ENCODE data around the gene TAP2. TPM values are rescaled to one million over a fixed set of nuclear protein-coding genes. Genes with fewer than 3 reads are reported as not detected.

TAP2 gene
- total RNA-seq (10 to 100 TPM in 4 of 6 donors, 1 to 10 TPM in 2; 5.0 to 23.1 (median 12.2) TPM), polyA plus RNA-seq (10 to 100 TPM in 1 of 2 donors, 1 to 10 TPM in 1; 8.8 to 16.9 TPM)

- ATAC-seq: peak; percentile 95 to 98 (median 97)
- intact Hi-C loops (cut with DNase I): no loop called here
- Histone ChIP-seq H3K27me3 (no peaks in the 10 kb centered on the region), H3K9me3 (no peaks in the 10 kb centered on the region), H3K4me3 (peak within 1 kb of the TSS; percentile 71 to 84 (median 78)), H3K4me1 (peaks cover 0 to 3% (median 0%) of the 10 kb centered on the region in 3 donors), H3K36me3 (no peaks in the 10 kb centered on the region), H3K27ac (peak within 1 kb of the TSS; percentile 80 to 89 (median 86))
- WGBS, 2 donors: 0% methylated on average over 52 to 57 of the region's 57 CpGs
- no peak for FAIRE-seq
- TF ChIP-seq CTCF (IDR thresholded peaks at IDR 0.05): peak; percentile 90 to 98 (median 92)
- peak; percentile 93 to 100 (median 96) for DNase-seq
Observed at GRCh38 chr6:32838114-32838958, at the start of gene TAP2. Gene TAP2 (minus strand): TSS chr6:32838739. CDS start chr6:32838233, 506 bp downstream.

- Histone ChIP-seq H3K4me3 (no peak overlapping the region), H3K36me3 (no peaks in the 10 kb centered on the region), H3K9me3 (no peaks in the 10 kb centered on the region), H3K4me1 (peaks cover 0 to 5% (median 0%) of the 10 kb centered on the region in 3 donors), H3K27me3 (no peaks in the 10 kb centered on the region), H3K27ac (no peak overlapping the region)
- 84 to 91% methylated on average over 5 of the region's 5 CpGs for WGBS, 2 donors
- TF ChIP-seq CTCF (IDR thresholded peaks at IDR 0.05): no peak
- no peak for FAIRE-seq
- intact Hi-C loops (cut with DNase I): loop anchor here in 2 of 3 donors (5.0 kb wide), 2 partner anchors 60 to 90 kb away; no protein-coding TSS in a partner anchor
- no peak for ATAC-seq
- no peak for DNase-seq
Observed at GRCh38 chr6:32887616-32888015, 49.1 kb upstream of the TAP2 start.

- H3K4me3 ChIP-seq: no peak overlapping the region
- no peak for TF ChIP-seq CTCF (IDR thresholded peaks at IDR 0.05)
- DNase-seq (peak in 4 of 6 donors; percentile 23 to 49 (median 32)), FAIRE-seq (no peak), ATAC-seq (peak in 3 of 4 donors; percentile 30 to 61 (median 49))
- 34 to 44% methylated on average over 3 of the region's 3 CpGs for WGBS, 2 donors
- H3K4me1 ChIP-seq: peaks cover 0 to 5% (median 0%) of the 10 kb centered on the region in 3 donors
- intact Hi-C loops (cut with DNase I): loop anchor here in 2 of 3 donors (5.0 kb wide), 2 partner anchors 60 to 90 kb away; no protein-coding TSS in a partner anchor
- H3K27ac ChIP-seq: no peak overlapping the region
- H3K27me3 ChIP-seq: no peaks in the 10 kb centered on the region
- H3K36me3 ChIP-seq: no peaks in the 10 kb centered on the region
- no peaks in the 10 kb centered on the region for H3K9me3 ChIP-seq
Observed at GRCh38 chr6:32886681-32887383, 48.3 kb upstream of the TAP2 start.

GRCh38 chr6:32885698-32886286 lies 47.3 kb upstream of the TAP2 start:
- no peaks in the 10 kb centered on the region for H3K9me3 ChIP-seq
- no peak overlapping the region for H3K27ac ChIP-seq
- no peaks in the 10 kb centered on the region for H3K36me3 ChIP-seq
- 27 to 28% methylated on average over 4 of the region's 4 CpGs for WGBS, 2 donors
- peak; percentile 12 to 51 (median 33) for TF ChIP-seq CTCF (IDR thresholded peaks at IDR 0.05)
- H3K4me3 ChIP-seq: no peak overlapping the region
- intact Hi-C loops (cut with DNase I): loop anchor here in 2 of 3 donors (5.0 kb wide), 2 partner anchors 62 to 92 kb away; no protein-coding TSS in a partner anchor
- FAIRE-seq: peak; percentile 93
- no peak for DNase-seq
- ATAC-seq: peak; percentile 73 to 91 (median 86)
- peaks cover 0 to 5% (median 0%) of the 10 kb centered on the region in 3 donors for H3K4me1 ChIP-seq
- no peaks in the 10 kb centered on the region for H3K27me3 ChIP-seq

Data from pancreas (tissue), 10 donors.